Activated naive CD4-positive, alpha-beta T cell treated with anti-CD3 and anti-CD28 coated beads, Interleukin-2, amount 50 U/mL, for 24 hours (primary cell): Measurements from ENCODE around the gene CDK18.

Source experiments
- H3K27ac Mint-ChIP-seq: one replicate; pipeline ENCODE4 v1.8.0; 2021; ENCODE audit warnings: mild to moderate bottlenecking, mixed read lengths
- H3K27me3 Mint-ChIP-seq: one replicate; pipeline ENCODE4 v1.8.0; 2021; ENCODE audit warnings: mixed read lengths
- H3K36me3 Mint-ChIP-seq: one replicate; pipeline ENCODE4 v1.8.0; 2021; ENCODE audit warnings: mixed read lengths
- H3K4me1 Mint-ChIP-seq: one replicate; pipeline ENCODE4 v1.8.0; 2021; ENCODE audit warnings: mixed read lengths
- H3K4me3 Mint-ChIP-seq: one replicate; pipeline ENCODE4 v1.8.0; 2021; ENCODE audit warnings: mild to moderate bottlenecking, mixed read lengths
- H3K9me3 Mint-ChIP-seq: one replicate; pipeline ENCODE4 v1.8.0; 2021; ENCODE audit warnings: mixed read lengths

The CDK18 gene

DNA sequence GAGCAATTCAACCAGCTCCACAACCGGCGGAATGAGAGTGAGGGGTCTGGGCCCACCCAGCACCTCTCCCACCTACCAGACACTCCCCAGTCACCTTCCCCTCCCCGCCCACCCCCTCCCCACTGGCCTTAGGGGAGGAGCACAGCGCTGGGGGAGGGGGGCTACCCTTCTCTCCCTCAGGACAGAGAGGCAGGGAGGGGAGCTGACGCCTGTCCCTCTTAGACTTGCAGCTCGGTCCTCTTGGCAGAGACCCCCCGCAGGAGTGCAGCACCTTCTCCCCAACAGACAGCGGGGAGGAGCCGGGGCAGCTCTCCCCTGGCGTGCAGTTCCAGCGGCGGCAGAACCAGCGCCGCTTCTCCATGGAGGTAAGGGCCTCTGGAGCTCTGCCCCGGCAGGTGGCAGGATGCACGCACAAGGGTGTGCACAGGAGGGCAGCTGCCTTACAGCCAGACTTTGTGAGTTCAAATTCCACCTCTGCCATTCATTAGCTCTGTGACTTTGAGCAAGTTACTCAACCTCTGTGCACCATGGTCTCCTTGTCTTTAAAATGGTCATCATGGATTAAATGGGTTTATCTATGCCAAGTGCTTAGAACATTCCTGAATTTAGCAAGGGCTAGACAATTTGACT lies 18.9 kb downstream of the CDK18 start:
- Mint-ChIP-seq H3K27me3 (no peaks in the 10 kb centered on the region), H3K27ac (no peak overlapping the region), H3K4me3 (no peak overlapping the region), H3K4me1 (no peaks in the 10 kb centered on the region), H3K9me3 (no peaks in the 10 kb centered on the region), H3K36me3 (no peaks in the 10 kb centered on the region)

DNA sequence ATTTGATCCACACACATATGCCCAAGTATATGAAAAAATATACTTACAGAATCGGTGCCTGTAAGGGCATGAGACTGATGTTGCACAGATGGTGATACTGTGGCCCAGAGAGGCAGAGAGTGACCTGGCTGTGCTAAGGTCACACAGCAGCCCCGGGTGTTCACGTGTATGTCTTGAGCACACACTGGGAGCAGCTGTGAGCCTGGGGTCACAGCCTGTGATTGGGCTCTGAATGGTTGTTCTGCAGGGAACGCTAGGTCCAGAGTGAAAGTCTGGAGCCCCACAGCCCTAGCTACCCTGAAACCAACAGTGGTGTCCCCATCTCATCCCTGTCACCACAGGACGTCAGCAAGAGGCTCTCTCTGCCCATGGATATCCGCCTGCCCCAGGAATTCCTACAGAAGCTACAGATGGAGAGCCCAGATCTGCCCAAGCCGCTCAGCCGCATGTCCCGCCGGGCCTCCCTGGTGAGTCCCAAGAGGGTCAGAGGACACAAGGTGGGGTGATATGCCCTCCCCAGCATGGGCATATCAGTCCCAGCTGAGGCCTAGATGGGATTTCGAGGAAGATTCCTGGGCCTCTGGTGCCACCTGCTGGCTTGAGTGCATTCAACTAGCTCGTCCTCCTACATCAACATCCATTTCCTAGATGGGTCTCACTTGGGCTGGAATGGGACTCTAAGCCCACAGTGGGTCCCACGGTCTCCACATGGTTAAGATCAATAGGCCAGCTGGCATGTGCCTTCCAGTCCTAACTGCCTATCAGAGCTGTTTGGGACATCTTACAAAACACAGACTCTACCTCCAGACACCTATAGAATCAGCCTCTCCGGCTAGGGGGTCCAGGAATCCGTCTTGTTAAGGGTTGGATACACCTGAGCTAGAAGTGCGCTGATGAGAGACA lies 19.7 kb downstream of the CDK18 start:
- no peaks in the 10 kb centered on the region for H3K4me1 Mint-ChIP-seq
- no peaks in the 10 kb centered on the region for H3K36me3 Mint-ChIP-seq
- no peaks in the 10 kb centered on the region for H3K9me3 Mint-ChIP-seq
- no peak overlapping the region for H3K4me3 Mint-ChIP-seq
- no peak overlapping the region for H3K27ac Mint-ChIP-seq
- H3K27me3 Mint-ChIP-seq: no peaks in the 10 kb centered on the region

GRCh38 chr1:205524794-205525101 lies 20.3 kb downstream of the CDK18 start:
- Mint-ChIP-seq H3K27ac (no peak overlapping the region), H3K4me3 (no peak overlapping the region), H3K4me1 (peaks cover 5% of the 10 kb centered on the region), H3K27me3 (no peaks in the 10 kb centered on the region), H3K36me3 (no peaks in the 10 kb centered on the region), H3K9me3 (no peaks in the 10 kb centered on the region)

- H3K36me3 Mint-ChIP-seq: no peaks in the 10 kb centered on the region
- H3K4me3 Mint-ChIP-seq: no peak overlapping the region
- H3K27me3 Mint-ChIP-seq: no peaks in the 10 kb centered on the region
- peaks cover 5% of the 10 kb centered on the region for H3K4me1 Mint-ChIP-seq
- no peak overlapping the region for H3K27ac Mint-ChIP-seq
- no peaks in the 10 kb centered on the region for H3K9me3 Mint-ChIP-seq
These were observed 21.2 kb downstream of the CDK18 start for GRCh38 chr1:205525495-205526285.

DNA sequence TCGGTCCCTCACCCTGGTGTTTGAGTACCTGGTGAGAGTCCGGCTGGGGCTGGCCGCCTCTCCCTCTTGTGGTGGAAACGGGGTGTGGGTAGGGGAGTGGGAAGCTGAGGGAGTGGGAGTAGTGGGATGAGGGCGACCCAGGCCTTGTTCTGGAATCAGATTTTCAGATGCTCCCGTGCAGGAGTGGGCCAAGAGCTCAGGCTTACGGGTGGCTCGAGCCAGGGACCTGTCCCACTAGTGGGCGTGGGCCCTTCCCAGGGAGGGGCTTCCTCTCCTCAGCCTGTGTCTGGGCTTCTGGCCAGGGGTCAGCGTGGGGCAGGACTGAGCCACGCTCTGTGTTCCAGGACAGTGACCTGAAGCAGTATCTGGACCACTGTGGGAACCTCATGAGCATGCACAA lies 22.0 kb downstream of the CDK18 start:
- no peaks in the 10 kb centered on the region for H3K36me3 Mint-ChIP-seq
- H3K4me1 Mint-ChIP-seq: peaks cover 5% of the 10 kb centered on the region
- H3K27ac Mint-ChIP-seq: no peak overlapping the region
- no peaks in the 10 kb centered on the region for H3K27me3 Mint-ChIP-seq
- no peak overlapping the region for H3K4me3 Mint-ChIP-seq
- H3K9me3 Mint-ChIP-seq: no peaks in the 10 kb centered on the region

GRCh38 chr1:205527931-205528330 lies 23.5 kb downstream of the CDK18 start:
- Mint-ChIP-seq H3K9me3 (no peaks in the 10 kb centered on the region), H3K27me3 (no peaks in the 10 kb centered on the region), H3K4me1 (peaks cover 5% of the 10 kb centered on the region), H3K36me3 (no peaks in the 10 kb centered on the region), H3K27ac (no peak overlapping the region), H3K4me3 (no peak overlapping the region)

DNA sequence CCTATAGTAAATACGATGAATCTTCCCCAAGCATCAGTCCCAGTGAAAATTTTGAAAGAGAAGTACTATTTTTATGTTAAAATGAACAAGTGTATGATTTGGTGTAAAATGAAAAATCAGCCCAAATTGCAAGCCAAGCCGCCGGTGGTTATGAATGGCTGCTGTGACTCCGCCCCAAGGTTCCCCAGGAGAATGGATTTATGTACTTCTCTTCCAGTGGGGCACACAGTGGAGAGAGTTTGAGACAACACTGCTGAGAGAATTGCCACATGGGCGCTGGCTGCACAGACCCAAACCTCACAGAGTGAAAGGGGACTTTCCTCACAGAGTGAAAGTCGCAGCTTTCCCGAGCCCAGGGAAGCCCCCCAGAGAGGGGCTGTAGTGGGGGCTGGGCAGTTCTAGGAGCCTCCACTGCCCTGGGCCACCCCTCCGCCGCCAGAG lies 24.0 kb downstream of the CDK18 start:
- H3K27ac Mint-ChIP-seq: no peak overlapping the region
- peaks cover 5% of the 10 kb centered on the region for H3K4me1 Mint-ChIP-seq
- no peaks in the 10 kb centered on the region for H3K27me3 Mint-ChIP-seq

DNA sequence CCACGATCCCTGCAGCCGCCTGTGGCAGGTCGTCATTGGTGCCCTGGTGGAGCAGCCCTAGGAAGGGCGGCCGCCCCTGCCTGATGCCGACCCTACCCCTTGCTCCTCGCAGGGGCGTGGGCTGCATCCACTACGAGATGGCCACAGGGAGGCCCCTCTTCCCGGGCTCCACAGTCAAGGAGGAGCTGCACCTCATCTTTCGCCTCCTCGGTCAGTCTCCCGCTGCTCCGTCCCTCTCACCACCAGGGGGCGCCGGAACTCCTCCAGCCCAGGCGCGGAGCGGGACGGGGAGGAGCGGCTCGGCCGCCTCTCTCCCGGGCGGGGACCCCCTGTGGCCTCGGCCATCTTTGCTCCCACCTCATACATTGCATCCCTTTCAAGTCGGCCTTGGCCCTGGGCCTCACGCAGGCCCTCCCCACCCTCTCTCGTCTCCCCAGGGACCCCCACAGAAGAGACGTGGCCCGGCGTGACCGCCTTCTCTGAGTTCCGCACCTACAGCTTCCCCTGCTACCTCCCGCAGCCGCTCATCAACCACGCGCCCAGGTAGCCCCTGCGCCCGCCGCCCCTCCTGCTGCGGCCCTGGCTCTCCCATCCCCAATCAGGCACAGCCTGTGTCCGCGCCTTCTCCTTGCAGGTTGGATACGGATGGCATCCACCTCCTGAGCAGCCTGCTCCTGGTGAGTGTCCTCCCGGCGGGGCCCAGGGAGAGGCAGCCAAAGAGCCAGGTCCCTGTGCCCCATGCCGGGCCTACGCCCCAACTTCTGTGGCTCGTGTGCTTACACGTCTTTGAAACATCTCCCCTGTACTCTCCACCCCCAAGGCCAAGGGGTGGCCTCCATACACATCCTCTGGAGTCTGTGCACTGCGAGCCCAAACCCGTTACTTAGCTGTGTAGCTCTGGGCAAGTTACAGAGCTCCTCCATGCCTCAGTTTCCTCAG lies 24.7 kb downstream of the CDK18 start:
- Mint-ChIP-seq H3K27ac (no peak overlapping the region), H3K36me3 (no peaks in the 10 kb centered on the region), H3K4me1 (peaks cover 5% of the 10 kb centered on the region), H3K27me3 (no peaks in the 10 kb centered on the region), H3K4me3 (peak overlapping the region; percentile 56), H3K9me3 (no peaks in the 10 kb centered on the region)

More for the DNA sequence above, 24.0 kb downstream of the CDK18 start:
- Mint-ChIP-seq H3K9me3 (no peaks in the 10 kb centered on the region), H3K4me3 (no peak overlapping the region), H3K36me3 (no peaks in the 10 kb centered on the region)

GRCh38 chr1:205530116-205530515 lies 25.6 kb downstream of the CDK18 start:
- H3K9me3 Mint-ChIP-seq: no peaks in the 10 kb centered on the region
- H3K4me1 Mint-ChIP-seq: peaks cover 5% of the 10 kb centered on the region
- no peaks in the 10 kb centered on the region for H3K27me3 Mint-ChIP-seq
- no peak overlapping the region for H3K4me3 Mint-ChIP-seq
- H3K36me3 Mint-ChIP-seq: no peaks in the 10 kb centered on the region
- no peak overlapping the region for H3K27ac Mint-ChIP-seq

GRCh38 chr1:205531191-205532025 lies 26.9 kb downstream of the CDK18 start:
- H3K4me3 Mint-ChIP-seq: no peak overlapping the region
- H3K36me3 Mint-ChIP-seq: no peaks in the 10 kb centered on the region
- H3K4me1 Mint-ChIP-seq: peaks cover 5% of the 10 kb centered on the region
- no peaks in the 10 kb centered on the region for H3K9me3 Mint-ChIP-seq
- peaks cover 2% of the 10 kb centered on the region for H3K27me3 Mint-ChIP-seq
- H3K27ac Mint-ChIP-seq: no peak overlapping the region

- Mint-ChIP-seq H3K27ac (no peak overlapping the region), H3K4me1 (peaks cover 10% of the 10 kb centered on the region), H3K4me3 (no peak overlapping the region), H3K36me3 (no peaks in the 10 kb centered on the region), H3K27me3 (peaks cover 6% of the 10 kb centered on the region), H3K9me3 (no peaks in the 10 kb centered on the region)
These were observed 27.8 kb downstream of the CDK18 start for GRCh38 chr1:205532026-205532898.

- Mint-ChIP-seq H3K9me3 (no peaks in the 10 kb centered on the region), H3K36me3 (no peaks in the 10 kb centered on the region), H3K27ac (no peak overlapping the region), H3K4me1 (peaks cover 12% of the 10 kb centered on the region), H3K27me3 (peaks cover 6% of the 10 kb centered on the region), H3K4me3 (no peak overlapping the region)
These were observed 28.7 kb downstream of the CDK18 start for GRCh38 chr1:205532996-205533735.
